ENCODE measurements around the gene CELF2.
"Not testable (repeated sequence)": the region's sequence is repeated elsewhere in the genome, so short reads cannot be mapped to it uniquely, and the experiment has no call there.

DNA sequence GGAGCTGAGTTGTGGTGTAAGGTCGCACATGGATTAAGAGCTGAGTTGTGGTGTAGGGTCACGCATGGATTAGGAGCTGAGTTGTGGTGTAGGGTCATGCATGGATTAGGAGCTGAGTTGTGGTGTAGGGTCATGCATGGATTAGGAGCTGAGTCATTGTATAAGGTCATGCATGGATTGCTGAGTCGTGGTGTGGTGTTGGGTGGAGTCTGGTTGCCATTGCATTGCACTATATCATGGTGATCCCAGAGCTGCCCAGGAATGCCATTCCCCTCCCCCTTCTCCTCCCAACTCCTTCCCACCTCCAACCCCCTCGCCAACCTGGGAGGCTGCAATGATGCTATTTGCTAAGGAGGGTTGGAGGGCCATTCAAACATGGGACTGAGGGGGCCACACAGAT lies 349.2 kb downstream of the CELF2 start:
- TF ChIP-seq POLR2A (IDR thresholded peaks at IDR 0.05): not testable (repeated sequence)
- TF ChIP-seq, protein P1, sequence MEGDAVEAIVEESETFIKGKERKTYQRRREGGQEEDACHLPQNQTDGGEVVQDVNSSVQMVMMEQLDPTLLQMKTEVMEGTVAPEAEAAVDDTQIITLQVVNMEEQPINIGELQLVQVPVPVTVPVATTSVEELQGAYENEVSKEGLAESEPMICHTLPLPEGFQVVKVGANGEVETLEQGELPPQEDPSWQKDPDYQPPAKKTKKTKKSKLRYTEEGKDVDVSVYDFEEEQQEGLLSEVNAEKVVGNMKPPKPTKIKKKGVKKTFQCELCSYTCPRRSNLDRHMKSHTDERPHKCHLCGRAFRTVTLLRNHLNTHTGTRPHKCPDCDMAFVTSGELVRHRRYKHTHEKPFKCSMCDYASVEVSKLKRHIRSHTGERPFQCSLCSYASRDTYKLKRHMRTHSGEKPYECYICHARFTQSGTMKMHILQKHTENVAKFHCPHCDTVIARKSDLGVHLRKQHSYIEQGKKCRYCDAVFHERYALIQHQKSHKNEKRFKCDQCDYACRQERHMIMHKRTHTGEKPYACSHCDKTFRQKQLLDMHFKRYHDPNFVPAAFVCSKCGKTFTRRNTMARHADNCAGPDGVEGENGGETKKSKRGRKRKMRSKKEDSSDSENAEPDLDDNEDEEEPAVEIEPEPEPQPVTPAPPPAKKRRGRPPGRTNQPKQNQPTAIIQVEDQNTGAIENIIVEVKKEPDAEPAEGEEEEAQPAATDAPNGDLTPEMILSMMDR (IDR thresholded peaks at IDR 0.05): not testable (repeated sequence)

All from thyroid gland (tissue), 4 donors.